GM12878 (cell line): Measurements from ENCODE around the gene ZBTB39.

Experiments used
- EZH2 ChIP-seq: IDR thresholded peaks from 2 replicates; pipeline ENCODE4 v1.6.1; 2012; ENCODE audit warnings: low read depth, mild to moderate bottlenecking, control low read depth, inconsistent platforms, low read length, borderline replicate concordance; ENCODE audit not compliant: control insufficient read depth
- HDAC6 ChIP-seq: fragments of 200-600 bp; sonication (generic); IDR thresholded peaks from one replicate; pipeline ENCODE4 v1.8.0; 2017; ENCODE audit warnings: antibody characterized with exemption; ENCODE audit not compliant: unreplicated experiment
- JUND ChIP-seq: IDR thresholded peaks from 2 replicates; pipeline ENCODE4 v1.6.1; 2012; ENCODE audit warnings: low read depth, mild to moderate bottlenecking, low read length, improper control_type of control experiment, moderate library complexity
- MYC ChIP-seq: IDR thresholded peaks from 2 replicates; pipeline ENCODE4 v1.6.1; 2011; ENCODE audit warnings: mild to moderate bottlenecking, low read length, moderate library complexity, inconsistent platforms; ENCODE audit not compliant: insufficient read depth, insufficient replicate concordance, insufficient read length, severe bottlenecking
- NFYB ChIP-seq: IDR thresholded peaks from 2 replicates; pipeline ENCODE4 v1.6.1; 2011; ENCODE audit warnings: low read depth, mild to moderate bottlenecking, low read length, improper control_type of control experiment, moderate library complexity; ENCODE audit not compliant: insufficient read depth
- NR2C2 ChIP-seq: IDR thresholded peaks from 2 replicates; pipeline ENCODE4 v1.6.1; 2011; ENCODE audit warnings: borderline replicate concordance, low read depth; ENCODE audit not compliant: control insufficient read depth, insufficient read length
- POLR2A ChIP-seq: IDR thresholded peaks from 2 replicates; pipeline ENCODE4 v1.6.1; 2011; ENCODE audit warnings: low read depth, mild to moderate bottlenecking, low read length
- RCOR1 ChIP-seq: conservative IDR thresholded peaks from 2 replicates; pipeline ENCODE4 v1.6.1; 2012; ENCODE audit warnings: low read depth, low read length, improper control_type of control experiment
- TAF1 ChIP-seq: IDR thresholded peaks from 2 replicates; pipeline ENCODE4 v1.6.1; 2011; ENCODE audit warnings: mild to moderate bottlenecking, low read depth, low read length, borderline replicate concordance
- TF ChIP-seq, protein P1 (sequence below), 3 experiments: IDR thresholded peaks in 2 of 3; conservative IDR thresholded peaks in 1 of 3; 2 replicates each; pipeline ENCODE4 v1.5.1; 2011; ENCODE audit warnings: low read depth in 3 of 3, low read length in 3 of 3, mild to moderate bottlenecking in 3 of 3, control low read depth in 2 of 3, moderate library complexity in 2 of 3, inconsistent platforms in 1 of 3, mixed read lengths in 1 of 3; ENCODE audit not compliant: control insufficient read depth in 2 of 3, insufficient read depth in 1 of 3; ENCODE audit errors: extremely low read depth in 1 of 3
- TF ChIP-seq, protein P2 (sequence below): IDR thresholded peaks from 2 replicates; pipeline ENCODE4 v1.6.1; 2011; ENCODE audit warnings: low read depth, low read length, improper control_type of control experiment, borderline replicate concordance

DNA sequence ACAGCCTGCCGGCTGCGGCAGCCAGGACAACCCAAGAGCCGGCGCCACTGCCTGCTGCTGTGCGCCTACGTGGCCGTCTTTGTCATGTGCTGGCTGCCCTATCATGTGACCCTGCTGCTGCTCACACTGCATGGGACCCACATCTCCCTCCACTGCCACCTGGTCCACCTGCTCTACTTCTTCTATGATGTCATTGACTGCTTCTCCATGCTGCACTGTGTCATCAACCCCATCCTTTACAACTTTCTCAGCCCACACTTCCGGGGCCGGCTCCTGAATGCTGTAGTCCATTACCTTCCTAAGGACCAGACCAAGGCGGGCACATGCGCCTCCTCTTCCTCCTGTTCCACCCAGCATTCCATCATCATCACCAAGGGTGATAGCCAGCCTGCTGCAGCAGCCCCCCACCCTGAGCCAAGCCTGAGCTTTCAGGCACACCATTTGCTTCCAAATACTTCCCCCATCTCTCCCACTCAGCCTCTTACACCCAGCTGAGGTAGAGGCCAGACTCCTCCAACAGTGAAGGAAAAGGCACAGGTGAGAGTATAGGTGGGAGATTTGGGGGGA lies 10.3 kb downstream of the ZBTB39 start:
- TF ChIP-seq RCOR1 (no peak), POLR2A (no peak), TAF1 (no peak), HDAC6 (no peak), MYC (no peak), NFYB (no peak), NR2C2 (no peak), EZH2 (no peak), JUND (no peak)
- TF ChIP-seq, protein P1, sequence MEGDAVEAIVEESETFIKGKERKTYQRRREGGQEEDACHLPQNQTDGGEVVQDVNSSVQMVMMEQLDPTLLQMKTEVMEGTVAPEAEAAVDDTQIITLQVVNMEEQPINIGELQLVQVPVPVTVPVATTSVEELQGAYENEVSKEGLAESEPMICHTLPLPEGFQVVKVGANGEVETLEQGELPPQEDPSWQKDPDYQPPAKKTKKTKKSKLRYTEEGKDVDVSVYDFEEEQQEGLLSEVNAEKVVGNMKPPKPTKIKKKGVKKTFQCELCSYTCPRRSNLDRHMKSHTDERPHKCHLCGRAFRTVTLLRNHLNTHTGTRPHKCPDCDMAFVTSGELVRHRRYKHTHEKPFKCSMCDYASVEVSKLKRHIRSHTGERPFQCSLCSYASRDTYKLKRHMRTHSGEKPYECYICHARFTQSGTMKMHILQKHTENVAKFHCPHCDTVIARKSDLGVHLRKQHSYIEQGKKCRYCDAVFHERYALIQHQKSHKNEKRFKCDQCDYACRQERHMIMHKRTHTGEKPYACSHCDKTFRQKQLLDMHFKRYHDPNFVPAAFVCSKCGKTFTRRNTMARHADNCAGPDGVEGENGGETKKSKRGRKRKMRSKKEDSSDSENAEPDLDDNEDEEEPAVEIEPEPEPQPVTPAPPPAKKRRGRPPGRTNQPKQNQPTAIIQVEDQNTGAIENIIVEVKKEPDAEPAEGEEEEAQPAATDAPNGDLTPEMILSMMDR (IDR thresholded peaks at IDR 0.05 in 2 of 3, conservative IDR thresholded peaks at IDR 0.05 in 1 of 3; ENCODE audit: control insufficient read depth in 2 of 3, extremely low read depth in 1 of 3, insufficient read depth in 1 of 3, low read depth in 3 of 3, low read length in 3 of 3), result no peak
- TF ChIP-seq, protein P2, sequence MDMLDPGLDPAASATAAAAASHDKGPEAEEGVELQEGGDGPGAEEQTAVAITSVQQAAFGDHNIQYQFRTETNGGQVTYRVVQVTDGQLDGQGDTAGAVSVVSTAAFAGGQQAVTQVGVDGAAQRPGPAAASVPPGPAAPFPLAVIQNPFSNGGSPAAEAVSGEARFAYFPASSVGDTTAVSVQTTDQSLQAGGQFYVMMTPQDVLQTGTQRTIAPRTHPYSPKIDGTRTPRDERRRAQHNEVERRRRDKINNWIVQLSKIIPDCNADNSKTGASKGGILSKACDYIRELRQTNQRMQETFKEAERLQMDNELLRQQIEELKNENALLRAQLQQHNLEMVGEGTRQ, result no peak
